Thymus (tissue), 11 donors: ENCODE measurements around the gene SPDYE6. TPM values are rescaled to one million over a fixed set of nuclear protein-coding genes. Genes with fewer than 3 reads are reported as not detected.
"Not testable (repeated sequence)": the region's sequence is repeated elsewhere in the genome, so short reads cannot be mapped to it uniquely, and the experiment has no call there.

Experiments used
- DNase-seq, 9 donors: peaks; one replicate each; pipeline ENCODE4 v3.0.0-alpha.2; 2013; ENCODE audit warnings: low spot score in 9 of 9, low read depth in 6 of 9, missing footprints in 1 of 9
- H3K27ac ChIP-seq, 2 donors: one replicate each; pipeline ENCODE4 v1.5.1; 2013; ENCODE audit warnings: control low read depth in 1 of 2, low read depth in 1 of 2, low read length in 1 of 2, mild to moderate bottlenecking in 1 of 2, moderate library complexity in 1 of 2
- H3K27me3 ChIP-seq, 2 donors: one replicate each; pipeline ENCODE4 v1.5.1; 2013; ENCODE audit warnings: low read length in 1 of 2; ENCODE audit not compliant: control insufficient read depth in 2 of 2, insufficient read depth in 1 of 2
- H3K36me3 ChIP-seq, 2 donors: one replicate each; pipeline ENCODE4 v1.5.1; 2013; ENCODE audit warnings: low read length in 1 of 2, mild to moderate bottlenecking in 1 of 2, moderate library complexity in 1 of 2; ENCODE audit not compliant: control insufficient read depth in 2 of 2, insufficient read depth in 2 of 2
- H3K4me1 ChIP-seq, 2 donors: one replicate each; pipeline ENCODE4 v1.5.1; 2013; ENCODE audit warnings: low read length in 2 of 2; ENCODE audit not compliant: control insufficient read depth in 2 of 2, insufficient read depth in 2 of 2
- H3K4me3 ChIP-seq, 2 donors: one replicate each; pipeline ENCODE4 v1.5.1; 2013; ENCODE audit warnings: low read length in 2 of 2, control low read depth in 1 of 2, mild to moderate bottlenecking in 1 of 2
- H3K9me3 ChIP-seq, 2 donors: one replicate each; pipeline ENCODE4 v1.5.1; 2013; ENCODE audit warnings: low read length in 1 of 2, mild to moderate bottlenecking in 1 of 2; ENCODE audit not compliant: control insufficient read depth in 2 of 2, insufficient read depth in 1 of 2
- WGBS: extraction: QIAGEN DNeasy Blood & Tissue Kit; methylation state at CpG from one replicate; pipeline ENCODE4 v1.1.7; 2013; 5-methylcytosine and 5-hydroxymethylcytosine counted together
- polyA plus RNA-seq: library from polyadenylated mRNA; stranded (reverse); fragments of 200-250 nt; gene quantifications from one replicate; pipeline ENCODE4 v1.2.3, GENCODE V29; 2013
- total RNA-seq: library from RNA; stranded (reverse); fragments of 120-200 nt; gene quantifications from one replicate; pipeline ENCODE4 v1.2.4, GENCODE V29; 2013
- donor health status: healthy.

The SPDYE6 gene
- total and polyA plus RNA-seq, 2 donors, result 0.16 TPM; not detected in 1

DNA sequence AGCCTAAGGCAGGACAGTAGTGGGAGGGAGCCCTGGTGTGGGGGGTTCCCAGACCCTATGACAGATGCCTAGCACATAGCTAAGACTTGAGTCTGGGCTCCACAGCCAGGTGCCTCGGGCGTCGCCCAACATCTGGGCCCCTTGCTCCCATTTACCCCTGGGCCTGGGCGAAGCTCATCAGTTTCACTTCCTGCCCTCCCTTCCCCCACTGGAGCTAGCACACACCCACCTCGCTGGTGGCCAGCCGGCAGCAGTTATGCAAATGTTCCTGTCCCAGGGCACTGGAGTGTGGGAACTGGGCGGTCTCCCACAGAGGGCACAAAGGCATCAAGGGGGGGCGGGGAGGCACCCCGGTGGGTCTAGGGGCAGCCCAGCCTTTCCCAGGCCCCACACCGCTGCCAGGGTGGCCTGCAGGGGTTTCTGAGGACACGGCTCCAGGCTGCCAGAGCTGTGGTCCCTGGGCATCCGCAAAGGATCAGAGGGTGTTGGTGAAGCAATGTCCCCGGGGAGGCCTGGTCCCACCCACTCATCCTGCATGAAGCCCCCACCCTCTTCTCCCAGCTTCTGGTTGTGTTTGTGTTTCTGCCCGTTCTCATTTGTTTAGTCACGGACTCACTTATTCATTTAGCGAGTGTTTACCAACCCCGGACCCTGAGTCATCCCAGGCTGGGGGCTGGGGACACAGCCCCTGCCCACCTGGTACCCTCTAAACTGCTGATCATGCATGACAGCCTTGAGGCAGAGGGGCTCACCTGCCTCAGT, 49.1 kb downstream of the SPDYE6 start:
- 55% methylated on average over 17 of the region's 17 CpGs for WGBS
- peaks cover 7 to 30% of the 10 kb centered on the region in 2 donors for H3K4me1 ChIP-seq

DNA sequence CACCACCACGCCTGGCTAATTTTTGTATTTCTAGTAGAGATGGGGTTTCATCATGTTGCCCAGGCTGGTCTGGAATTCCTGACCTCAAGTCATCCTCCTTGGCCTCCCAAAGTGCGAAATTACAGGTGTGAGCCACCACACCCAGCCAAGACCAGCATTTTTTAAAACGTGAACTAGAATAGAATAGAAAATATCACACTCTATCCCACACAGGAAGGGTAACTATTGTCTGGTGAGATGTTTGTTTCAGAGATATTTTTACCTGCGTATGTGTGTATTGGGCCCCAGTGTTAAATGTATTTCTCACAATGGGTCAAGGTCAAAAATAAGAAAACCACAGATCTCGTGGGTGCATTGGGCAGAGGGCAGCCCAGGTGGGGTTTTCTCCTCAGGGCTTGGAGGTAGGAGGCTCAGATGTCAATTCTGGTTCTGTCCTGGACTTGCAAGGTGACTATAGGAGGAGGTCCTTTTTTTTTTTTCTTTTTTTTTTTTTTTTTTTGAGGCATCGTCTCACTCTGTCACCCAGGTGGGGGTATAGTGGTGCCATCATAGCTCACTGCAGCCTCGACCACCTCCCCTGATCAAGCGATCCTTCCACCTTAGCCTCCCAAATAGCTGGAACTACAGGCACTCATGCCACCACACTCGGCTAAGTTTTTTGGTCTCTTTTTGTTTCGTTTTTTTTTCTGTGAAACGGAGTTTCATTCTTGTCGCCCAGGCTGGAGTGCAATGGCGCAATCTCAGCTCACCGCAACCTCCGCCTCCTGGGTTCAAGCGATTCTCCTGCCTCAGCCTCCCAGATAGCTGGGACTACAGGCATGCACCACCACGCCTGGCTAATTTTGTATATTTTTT, 50.6 kb downstream of the SPDYE6 start:
- peaks cover 0 to 2% of the 10 kb centered on the region in 2 donors for H3K9me3 ChIP-seq
- H3K27me3 ChIP-seq, result peaks cover 0 to 10% of the 10 kb centered on the region in 2 donors
- no peak overlapping the region for H3K27ac ChIP-seq
- 95% methylated on average over 17 of the region's 17 CpGs for WGBS
- no peak overlapping the region for H3K4me3 ChIP-seq
- H3K36me3 ChIP-seq, result no peaks in the 10 kb centered on the region
- peaks cover 7 to 30% of the 10 kb centered on the region in 2 donors for H3K4me1 ChIP-seq
- no peak for DNase-seq

More for the DNA sequence above, 49.1 kb downstream of the SPDYE6 start:
- DNase-seq, result peak in 8 of 9 donors; percentile 39 to 83 (median 58)
- H3K27ac ChIP-seq, result peak overlapping the region in 1 of 2 donors; percentile 38
- peaks cover 0 to 3% of the 10 kb centered on the region in 2 donors for H3K27me3 ChIP-seq
- no peaks in the 10 kb centered on the region for H3K36me3 ChIP-seq
- no peak overlapping the region for H3K4me3 ChIP-seq
- H3K9me3 ChIP-seq, result peaks cover 0 to 2% of the 10 kb centered on the region in 2 donors

DNA sequence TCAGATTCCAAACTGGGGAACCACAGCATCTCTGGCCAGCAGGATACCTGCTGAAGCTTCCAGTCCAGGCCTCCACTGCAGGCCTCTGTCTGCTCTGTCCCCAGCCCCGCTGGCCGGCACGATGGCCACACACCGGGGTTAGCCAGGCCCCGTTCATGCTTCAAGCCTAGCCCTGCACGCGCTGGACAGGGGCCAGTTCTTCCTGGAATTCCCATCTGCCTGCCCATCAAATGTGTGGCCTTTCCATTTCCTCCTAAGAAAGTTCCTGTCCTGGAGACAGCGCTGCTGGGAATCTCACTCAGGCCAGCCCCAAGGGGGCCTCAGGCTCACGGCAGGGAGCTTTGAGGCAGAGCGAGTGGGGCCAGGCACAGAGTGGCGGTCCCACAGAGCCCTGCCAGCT, 51.6 kb downstream of the SPDYE6 start:
- no peak overlapping the region for H3K27ac ChIP-seq

DNA sequence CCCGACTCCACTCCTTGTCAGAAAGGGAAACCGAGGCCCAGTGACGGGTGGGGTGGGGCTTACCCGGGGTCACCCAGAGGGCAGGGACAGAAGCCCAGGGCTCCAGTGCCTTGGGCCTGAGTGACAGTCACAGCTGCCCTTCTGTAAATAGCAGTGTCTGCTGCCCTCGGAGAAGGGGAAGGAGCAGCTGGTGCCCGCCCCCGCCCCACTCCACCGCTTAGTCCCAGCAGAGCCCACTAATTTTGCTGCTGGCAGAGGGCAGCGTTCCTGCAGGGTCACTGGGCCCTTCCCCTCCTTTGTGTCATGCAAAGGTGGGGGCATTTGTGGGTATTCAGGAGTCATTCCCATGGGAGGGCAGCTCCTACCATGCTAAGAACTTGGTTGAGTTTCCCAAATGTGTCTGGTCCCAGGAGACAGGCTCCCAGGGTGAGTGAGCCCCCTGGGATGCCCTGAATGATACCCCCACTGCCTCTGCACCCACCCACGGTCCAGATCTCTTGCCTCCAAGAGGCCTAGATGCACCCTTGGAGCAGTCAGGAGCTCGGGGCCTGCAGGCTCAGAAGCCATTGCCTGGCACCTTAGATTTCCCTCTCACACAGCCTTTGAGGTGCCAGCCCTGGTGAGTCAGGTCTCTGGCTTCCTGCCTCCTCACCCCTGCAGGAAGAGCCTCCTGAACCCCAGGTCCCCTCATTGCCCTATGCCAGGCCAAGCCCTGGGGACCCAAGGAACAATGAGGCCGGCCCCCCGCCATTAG, 52.4 kb downstream of the SPDYE6 start:
- no peak overlapping the region for H3K4me3 ChIP-seq
- no peak overlapping the region for H3K27ac ChIP-seq
- H3K9me3 ChIP-seq, result peaks cover 0 to under 1% of the 10 kb centered on the region in 2 donors
- DNase-seq, result no peak
- H3K4me1 ChIP-seq, result peaks cover 7 to 30% of the 10 kb centered on the region in 2 donors
- H3K27me3 ChIP-seq, result peaks cover 0 to 24% of the 10 kb centered on the region in 2 donors
- 89% methylated on average over 13 of the region's 13 CpGs for WGBS
- no peaks in the 10 kb centered on the region for H3K36me3 ChIP-seq

More for the DNA sequence above, 51.6 kb downstream of the SPDYE6 start:
- Histone ChIP-seq H3K36me3 (no peaks in the 10 kb centered on the region), H3K9me3 (peaks cover 0 to 2% of the 10 kb centered on the region in 2 donors), H3K27me3 (peaks cover 0 to 20% of the 10 kb centered on the region in 2 donors), H3K4me1 (peaks cover 7 to 30% of the 10 kb centered on the region in 2 donors), H3K4me3 (no peak overlapping the region)
- DNase-seq, result no peak
- 95% methylated on average over 11 of the region's 11 CpGs for WGBS

DNA sequence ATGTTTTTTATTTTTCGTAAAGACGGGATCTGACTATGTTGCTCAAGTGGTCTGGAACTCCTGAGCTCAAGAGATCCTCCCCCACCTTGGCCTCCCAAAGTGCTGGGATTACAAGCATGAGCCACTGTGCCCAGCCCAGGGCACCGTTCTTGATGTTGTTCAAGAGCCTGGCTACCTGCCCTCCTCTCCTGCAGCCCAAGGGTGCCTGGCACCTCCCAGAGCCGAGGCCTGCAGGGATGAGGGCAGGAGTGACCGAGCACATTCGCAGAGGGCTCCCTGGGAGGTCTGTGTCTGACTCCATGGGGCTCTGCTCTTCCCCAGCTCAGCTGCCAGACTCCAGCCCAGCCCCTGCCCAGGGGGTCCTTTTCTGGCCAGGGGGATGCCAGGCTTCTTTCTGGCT, 54.2 kb downstream of the SPDYE6 start:
- Histone ChIP-seq H3K27ac (no peak overlapping the region), H3K4me3 (no peak overlapping the region), H3K4me1 (peaks cover 4 to 22% of the 10 kb centered on the region in 2 donors), H3K9me3 (no peaks in the 10 kb centered on the region), H3K36me3 (no peaks in the 10 kb centered on the region), H3K27me3 (peaks cover 0 to 26% of the 10 kb centered on the region in 2 donors)
- WGBS, result 98% methylated on average over 6 of the region's 6 CpGs
- no peak for DNase-seq

DNA sequence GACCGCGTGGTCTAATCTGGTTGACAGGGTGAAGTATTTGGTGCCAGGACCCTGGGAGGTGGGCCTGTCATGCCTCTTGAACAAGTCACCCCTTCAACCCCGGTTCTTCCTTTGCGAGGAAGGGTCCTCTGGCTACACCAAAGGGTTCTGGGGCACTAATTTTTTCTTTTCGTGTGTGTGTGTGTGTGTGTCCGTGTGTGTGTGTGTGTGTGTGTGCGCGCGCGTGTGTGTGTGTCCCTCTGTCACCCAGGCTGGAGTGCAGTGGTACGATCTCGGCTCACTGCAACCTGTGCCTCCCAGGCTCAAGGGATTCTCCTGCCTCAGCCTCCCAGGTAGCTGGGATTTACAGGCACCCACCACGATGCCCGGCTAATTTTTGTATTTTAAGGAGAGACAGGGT, 54.9 kb downstream of the SPDYE6 start:
- 98% methylated on average over 14 of the region's 14 CpGs for WGBS
- Histone ChIP-seq H3K27me3 (peaks cover 0 to 26% of the 10 kb centered on the region in 2 donors), H3K4me1 (peaks cover 0 to 15% of the 10 kb centered on the region in 2 donors)
- not testable (repeated sequence) for DNase-seq, H3K27ac ChIP-seq, H3K4me3 ChIP-seq, H3K36me3 ChIP-seq, H3K9me3 ChIP-seq

GRCh38 chr7:102300643-102301221, 55.5 kb downstream of the SPDYE6 start:
- Histone ChIP-seq H3K4me3 (no peak overlapping the region), H3K27me3 (peaks cover 0 to 26% of the 10 kb centered on the region in 2 donors), H3K9me3 (no peaks in the 10 kb centered on the region), H3K4me1 (peaks cover 0 to 10% of the 10 kb centered on the region in 2 donors), H3K27ac (no peak overlapping the region), H3K36me3 (no peaks in the 10 kb centered on the region)
- DNase-seq, result no peak
- 78% methylated on average over 84 of the region's 84 CpGs for WGBS

DNA sequence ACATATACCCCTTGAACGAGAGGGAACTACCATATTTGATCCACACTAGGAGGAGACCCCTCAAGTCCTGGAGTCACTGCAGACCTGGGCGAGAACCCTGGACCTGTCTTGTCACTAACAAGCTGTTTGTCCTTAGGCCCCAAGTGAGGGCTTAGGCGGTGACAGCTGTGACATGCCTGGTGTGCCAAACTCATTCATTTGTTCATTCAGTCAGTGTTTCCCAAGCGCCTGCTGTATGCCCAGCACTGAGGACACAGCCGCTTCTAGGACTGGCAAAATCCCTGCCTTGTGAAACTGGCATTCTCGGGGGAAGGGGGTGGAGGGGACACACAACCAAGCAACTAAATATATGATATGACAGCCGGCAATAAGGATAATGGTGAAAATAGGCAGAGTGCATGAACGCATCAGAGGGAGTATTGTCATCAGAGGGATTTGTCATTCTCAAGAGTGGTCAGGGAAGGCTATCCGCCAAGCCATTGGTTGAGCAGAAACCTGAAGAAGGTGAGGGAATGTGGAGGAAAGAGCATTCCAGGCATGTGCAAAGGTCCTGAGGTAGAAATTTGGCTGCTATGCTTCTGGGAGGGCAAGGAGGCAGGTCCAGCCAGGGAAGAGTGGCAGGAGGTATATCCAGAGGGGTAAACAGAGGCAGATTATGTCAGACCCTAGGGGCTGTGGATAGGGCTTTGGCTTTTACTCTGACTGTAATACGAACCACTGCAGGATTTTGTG, 58.6 kb downstream of the SPDYE6 start:
- Histone ChIP-seq H3K27ac (no peak overlapping the region), H3K4me1 (no peaks in the 10 kb centered on the region), H3K27me3 (peaks cover 0 to 47% of the 10 kb centered on the region in 2 donors), H3K9me3 (no peaks in the 10 kb centered on the region), H3K36me3 (no peaks in the 10 kb centered on the region), H3K4me3 (no peak overlapping the region)
- 97% methylated on average over 10 of the region's 10 CpGs for WGBS
- DNase-seq, result no peak
